Measurements from ENCODE around the gene CXCR6. TPM values are rescaled to one million over a fixed set of nuclear protein-coding genes. Genes with fewer than 3 reads are reported as not detected.
A peak's percentile ranks its signal among the peaks of the same experiment; 100 is the strongest.

Gene CXCR6
- total and polyA plus RNA-seq, 12 donors, result 0.17 to 1.2 (median 0.35) TPM; not detected in 4

GRCh38 chr3:45965653-45966052, 22.4 kb downstream of the CXCR6 start:
- Histone ChIP-seq H3K27ac (peak overlapping the region in 2 of 10 donors; percentile 41 to 68), H3K27me3 (no peaks in the 10 kb centered on the region), H3K36me3 (peaks cover 0 to 100% (median 90%) of the 10 kb centered on the region in 9 donors), H3K9me3 (no peaks in the 10 kb centered on the region), H3K4me1 (peaks cover 15 to 58% (median 37%) of the 10 kb centered on the region in 9 donors), H3K4me3 (no peak overlapping the region)
- 70 to 76% methylated on average over 4 of the region's 4 CpGs for WGBS, 2 donors
- DNase-seq (no peak), ATAC-seq (no peak)
- no peak for TF ChIP-seq CTCF (IDR thresholded peaks at IDR 0.05)
- intact Hi-C loops (cut with DNase I), result no loop called here

- Histone ChIP-seq H3K36me3 (peaks cover 0 to 100% (median 83%) of the 10 kb centered on the region in 9 donors), H3K27ac (peak overlapping the region in 3 of 10 donors; percentile 24 to 68 (median 27)), H3K4me1 (peaks cover 15 to 58% (median 37%) of the 10 kb centered on the region in 9 donors), H3K27me3 (no peaks in the 10 kb centered on the region), H3K4me3 (no peak overlapping the region), H3K9me3 (no peaks in the 10 kb centered on the region)
- WGBS, 2 donors, result 63 to 70% methylated on average over 17 of the region's 17 CpGs
- peak in 1 of 9 donors; percentile 11 for TF ChIP-seq CTCF (IDR thresholded peaks at IDR 0.05)
- DNase-seq, result peak in 1 of 2 donors; percentile 42
- ATAC-seq, result peak; percentile 32 to 63 (median 40)
- intact Hi-C loops (cut with DNase I), result no loop called here
These were observed 23.1 kb downstream of the CXCR6 start for GRCh38 chr3:45966371-45966791.

- 68 to 75% methylated on average over 16 of the region's 16 CpGs for WGBS, 2 donors
- no peaks in the 10 kb centered on the region for H3K9me3 ChIP-seq
- H3K36me3 ChIP-seq, result peaks cover 0 to 100% (median 78%) of the 10 kb centered on the region in 9 donors
- intact Hi-C loops (cut with DNase I), result no loop called here
- ATAC-seq, result peak in 7 of 8 donors; percentile 3 to 62 (median 40)
- H3K27ac ChIP-seq, result peak overlapping the region in 4 of 10 donors; percentile 23 to 68 (median 37)
- TF ChIP-seq CTCF (IDR thresholded peaks at IDR 0.05), result no peak
- no peaks in the 10 kb centered on the region for H3K27me3 ChIP-seq
- H3K4me3 ChIP-seq, result no peak overlapping the region
- H3K4me1 ChIP-seq, result peaks cover 15 to 66% (median 37%) of the 10 kb centered on the region in 9 donors
- DNase-seq, result peak in 1 of 2 donors; percentile 53
These were observed 23.8 kb downstream of the CXCR6 start for GRCh38 chr3:45966950-45967640.

GRCh38 chr3:45967724-45968123, 24.5 kb downstream of the CXCR6 start:
- DNase-seq, result no peak
- Histone ChIP-seq H3K4me1 (peaks cover 15 to 72% (median 37%) of the 10 kb centered on the region in 9 donors), H3K4me3 (no peak overlapping the region), H3K36me3 (peaks cover 0 to 100% (median 78%) of the 10 kb centered on the region in 9 donors), H3K9me3 (no peaks in the 10 kb centered on the region), H3K27ac (peak overlapping the region in 3 of 10 donors; percentile 23 to 47 (median 27)), H3K27me3 (no peaks in the 10 kb centered on the region)
- no peak for TF ChIP-seq CTCF (IDR thresholded peaks at IDR 0.05)
- peak in 4 of 8 donors; percentile 27 to 49 (median 39) for ATAC-seq
- WGBS, 2 donors, result 54 to 56% methylated on average over 8 of the region's 8 CpGs
- intact Hi-C loops (cut with DNase I), result no loop called here

All from heart right ventricle (tissue), 16 donors.